Measurements from ENCODE around the gene LRRC45. TPM values are rescaled to one million over a fixed set of nuclear protein-coding genes. Genes with fewer than 3 reads are reported as not detected.

The LRRC45 gene
- total RNA-seq, 1 experiment from 2014 or later, result 40.1 TPM

GRCh38 chr17:82080048-82080788 is 57.1 kb downstream of the LRRC45 start:
- H2AFZ ChIP-seq (ENCODE audit: low read depth, low read length, poor library complexity, severe bottlenecking), result no peak overlapping the region
- H3K4me2 ChIP-seq (ENCODE audit: low read length), result no peak overlapping the region
- no peaks in the 10 kb centered on the region for H3K9me2 ChIP-seq (ENCODE audit: insufficient read depth)
- ATAC-seq (no peak), DNase-seq (ENCODE audit: low read depth, low spot score) (no peak)
- peaks cover 9% of the 10 kb centered on the region; the same call in 1 of the 2 replicates for H4K20me1 ChIP-seq (ENCODE audit: insufficient read depth)
- CTCF ChIA-PET, result no interaction called here
- BruUV-seq (replicated peaks), result no TSS peak
- no peaks in the 10 kb centered on the region for H3K4me1 ChIP-seq (ENCODE audit: control insufficient read depth in 1 of 2, insufficient read depth in 2 of 2, low read length in 2 of 2)
- TF ChIP-seq SRF (IDR thresholded peaks at IDR 0.05; ENCODE audit: low read depth) (no peak), REST (IDR thresholded peaks at IDR 0.05; ENCODE audit: low read depth) (no peak), CEBPB (IDR thresholded peaks at IDR 0.05; ENCODE audit: low read depth) (no peak), CTCF (IDR thresholded peaks at IDR 0.05 in 2 of 3, conservative IDR thresholded peaks at IDR 0.05 in 1 of 3; ENCODE audit: borderline replicate concordance in 1 of 3, insufficient read depth in 1 of 3, low read depth in 2 of 3, low read length in 2 of 3) (no peak), EZH2phosphoT487 (IDR thresholded peaks at IDR 0.05; ENCODE audit: borderline replicate concordance) (no peak), MAX (IDR thresholded peaks at IDR 0.05) (no peak), TCF7L2 (IDR thresholded peaks at IDR 0.05; ENCODE audit: borderline replicate concordance, extremely low read depth, insufficient read depth, insufficient read length) (no peak), ZFX (IDR thresholded peaks at IDR 0.05) (no peak), FOSL1 (IDR thresholded peaks at IDR 0.05; ENCODE audit: low read depth) (no peak), EZH2 (IDR thresholded peaks at IDR 0.05) (no peak), SIN3A (IDR thresholded peaks at IDR 0.05; ENCODE audit: low read depth) (no peak), POLR2A (IDR thresholded peaks at IDR 0.05; ENCODE audit: borderline replicate concordance, extremely low read depth, insufficient read depth, insufficient read length) (no peak)
- TF ChIP-seq, protein P1, sequence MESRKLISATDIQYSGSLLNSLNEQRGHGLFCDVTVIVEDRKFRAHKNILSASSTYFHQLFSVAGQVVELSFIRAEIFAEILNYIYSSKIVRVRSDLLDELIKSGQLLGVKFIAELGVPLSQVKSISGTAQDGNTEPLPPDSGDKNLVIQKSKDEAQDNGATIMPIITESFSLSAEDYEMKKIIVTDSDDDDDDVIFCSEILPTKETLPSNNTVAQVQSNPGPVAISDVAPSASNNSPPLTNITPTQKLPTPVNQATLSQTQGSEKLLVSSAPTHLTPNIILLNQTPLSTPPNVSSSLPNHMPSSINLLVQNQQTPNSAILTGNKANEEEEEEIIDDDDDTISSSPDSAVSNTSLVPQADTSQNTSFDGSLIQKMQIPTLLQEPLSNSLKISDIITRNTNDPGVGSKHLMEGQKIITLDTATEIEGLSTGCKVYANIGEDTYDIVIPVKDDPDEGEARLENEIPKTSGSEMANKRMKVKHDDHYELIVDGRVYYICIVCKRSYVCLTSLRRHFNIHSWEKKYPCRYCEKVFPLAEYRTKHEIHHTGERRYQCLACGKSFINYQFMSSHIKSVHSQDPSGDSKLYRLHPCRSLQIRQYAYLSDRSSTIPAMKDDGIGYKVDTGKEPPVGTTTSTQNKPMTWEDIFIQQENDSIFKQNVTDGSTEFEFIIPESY (IDR thresholded peaks at IDR 0.05; ENCODE audit: extremely low read depth, insufficient replicate concordance, low read length), result no peak
- TF ChIP-seq, protein P2, sequence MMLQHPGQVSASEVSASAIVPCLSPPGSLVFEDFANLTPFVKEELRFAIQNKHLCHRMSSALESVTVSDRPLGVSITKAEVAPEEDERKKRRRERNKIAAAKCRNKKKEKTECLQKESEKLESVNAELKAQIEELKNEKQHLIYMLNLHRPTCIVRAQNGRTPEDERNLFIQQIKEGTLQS (IDR thresholded peaks at IDR 0.05), result no peak
- POLR2A ChIA-PET, result interaction anchor here (1.4 kb wide), 1 partner anchor 50 kb away, joined by 3 read pairs; no protein-coding TSS in a partner anchor
- no peaks in the 10 kb centered on the region for H3K9me3 ChIP-seq (ENCODE audit: control insufficient read depth in 1 of 2, insufficient read depth in 1 of 2, low read depth in 1 of 2, low read length in 2 of 2)
- H3K27me3 ChIP-seq (ENCODE audit: insufficient read depth, low read length), result no peaks in the 10 kb centered on the region
- RAD21 ChIA-PET (ENCODE audit: low non-redundant PET in 1 of 2, low total read pairs in 2 of 2, uncharacterized antibody in 2 of 2, unreplicated experiment in 2 of 2), result no interaction called here
- H3K4me3 ChIP-seq (replicated peaks in 1 of 2; ENCODE audit: low read depth in 1 of 2, low read length in 2 of 2), result no peak overlapping the region
- peaks cover 10% of the 10 kb centered on the region; the same call in 1 of the 2 replicates for H3K79me2 ChIP-seq (ENCODE audit: insufficient read depth, low read length)
- H3K27ac ChIP-seq (ENCODE audit: low read depth, low read length), result no peak overlapping the region; the same call in 1 of the 2 replicates
- no peak overlapping the region for H3K9ac ChIP-seq (ENCODE audit: low read length)
- H3K36me3 ChIP-seq (ENCODE audit: control insufficient read depth in 1 of 2, insufficient read depth in 2 of 2, low read length in 2 of 2), result peaks cover 52 to 60% of the 10 kb centered on the region in 2 experiments
- intact Hi-C loops (cut with micrococcal nuclease), result no loop called here
